Renal pelvis (tissue), 4 donors: ENCODE results near the gene PCCA. TPM values are rescaled to one million over a fixed set of nuclear protein-coding genes. Genes with fewer than 3 reads are reported as not detected.

Experiments
- DNase-seq: peaks from one replicate; pipeline ENCODE4 v3.0.0-alpha.2; 2013
- polyA plus RNA-seq, 3 donors: library from polyadenylated mRNA; unstranded; fragments of 120-200 nt; gene quantifications; one replicate each; pipeline ENCODE4 v1.2.1, GENCODE V29; 2013; ENCODE audit not compliant: insufficient read length in 3 of 3

PCCA gene
- polyA plus RNA-seq, 3 donors: 49.0 to 53.6 (median 51.0) TPM

DNA sequence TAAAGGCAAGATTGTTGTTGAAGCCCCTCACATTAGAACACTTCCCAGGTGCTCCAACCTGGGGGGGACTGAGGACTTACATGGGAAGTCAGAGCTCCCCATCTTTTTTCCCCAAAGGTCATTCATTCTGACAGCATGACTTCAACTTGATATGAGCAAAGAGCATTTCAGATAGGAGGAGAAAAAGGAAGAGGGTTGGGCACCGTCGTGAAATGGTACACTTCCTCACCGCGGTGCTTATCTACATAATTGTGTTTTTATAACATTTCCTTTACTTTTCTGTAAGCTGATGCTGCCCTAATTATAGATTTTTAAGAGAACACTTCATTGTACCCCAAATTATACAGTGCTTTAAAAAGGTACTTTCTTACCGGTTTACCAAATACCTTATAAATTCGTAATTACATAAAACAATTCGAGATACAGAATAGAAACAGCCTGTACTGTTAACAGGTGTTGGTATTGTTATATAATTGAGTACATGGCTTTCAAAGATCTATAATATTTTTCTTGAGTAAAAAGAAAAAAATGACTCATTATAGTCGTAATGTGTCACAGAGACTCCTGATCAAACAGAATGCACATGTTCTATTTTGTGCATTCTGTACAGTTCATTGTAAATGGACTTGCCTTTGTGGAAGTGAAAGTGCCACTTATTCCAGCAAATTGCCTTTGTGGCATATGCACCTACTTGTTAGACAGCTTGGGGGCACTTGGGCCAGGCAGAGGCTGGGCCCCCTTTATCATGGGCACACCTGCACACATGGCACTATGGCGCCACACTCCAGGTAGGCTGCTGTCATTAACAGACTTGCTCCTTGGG lies 417.9 kb downstream of the PCCA start:
- no peak for DNase-seq

DNA sequence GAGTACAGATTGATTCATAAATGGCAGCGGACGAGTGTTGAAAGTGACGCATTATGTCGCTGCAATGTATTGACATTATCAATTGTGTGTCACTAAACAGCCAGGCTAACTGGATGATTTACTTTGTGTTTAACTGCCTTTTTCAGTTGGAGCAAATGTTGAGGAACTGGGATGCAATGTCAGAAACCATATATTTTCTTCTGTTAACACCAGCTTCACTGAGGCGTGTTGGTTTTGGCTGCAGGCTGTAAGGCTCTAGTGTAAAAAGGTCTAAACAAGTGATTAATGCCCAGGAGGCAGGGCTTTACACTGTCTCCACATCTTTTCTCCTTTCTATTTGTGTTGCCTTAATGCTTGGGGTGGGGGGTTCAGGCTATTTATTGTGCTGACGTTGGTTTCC lies 419.6 kb downstream of the PCCA start:
- peak; percentile 76 for DNase-seq

DNA sequence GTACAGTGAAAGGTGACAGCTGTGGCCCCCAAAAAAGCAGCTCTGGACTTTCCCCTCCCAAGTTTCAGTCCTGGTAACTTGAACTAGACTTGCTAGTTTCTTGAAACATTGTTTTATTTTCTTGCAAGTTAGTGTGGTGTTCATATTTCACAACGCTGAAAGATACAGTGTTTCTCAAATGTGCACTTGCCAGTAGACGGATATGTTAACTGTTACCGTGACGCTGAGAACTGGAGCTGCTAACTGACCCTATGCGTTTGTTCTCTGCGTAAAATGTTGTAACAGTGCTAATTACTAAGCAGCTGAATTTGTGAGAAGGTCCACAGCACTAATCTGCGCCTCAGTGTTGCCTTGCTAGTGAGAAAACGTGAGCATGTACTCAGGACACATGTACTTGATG lies 420.1 kb downstream of the PCCA start:
- DNase-seq: no peak

DNA sequence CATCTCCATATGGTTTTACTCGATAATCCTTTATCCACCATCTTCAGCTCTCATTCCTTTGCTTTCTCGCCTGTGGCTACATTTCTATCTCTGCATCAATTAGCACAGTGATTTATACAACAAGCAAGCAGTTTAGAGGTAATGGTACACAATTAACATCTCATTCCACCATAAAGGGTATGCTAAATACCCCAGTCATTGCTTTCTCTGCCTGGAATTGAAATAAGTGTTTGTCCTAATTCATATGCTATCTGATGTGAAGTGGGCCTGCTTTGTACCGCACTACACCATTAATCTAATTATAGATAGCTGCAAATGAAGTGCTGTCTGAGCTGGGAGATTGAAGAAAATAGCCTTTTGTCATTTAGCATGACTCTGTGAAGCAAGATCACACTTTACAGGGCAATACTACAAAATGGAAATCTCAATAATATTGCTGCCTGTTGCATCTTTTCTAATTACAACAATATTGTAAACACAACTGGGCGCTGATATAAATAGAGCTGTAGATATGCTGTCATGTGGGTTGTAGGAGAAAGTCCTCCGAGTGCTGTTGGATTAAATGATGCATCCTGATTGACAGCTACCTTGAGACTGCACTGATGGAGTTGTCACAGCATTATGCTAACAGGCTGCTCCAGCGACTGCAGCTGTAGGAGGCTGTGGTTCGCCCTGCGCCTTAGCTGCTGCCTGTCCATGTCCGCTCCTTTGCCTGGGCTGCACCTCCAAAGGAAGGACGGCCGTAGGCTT lies 421.5 kb downstream of the PCCA start:
- DNase-seq: no peak

DNA sequence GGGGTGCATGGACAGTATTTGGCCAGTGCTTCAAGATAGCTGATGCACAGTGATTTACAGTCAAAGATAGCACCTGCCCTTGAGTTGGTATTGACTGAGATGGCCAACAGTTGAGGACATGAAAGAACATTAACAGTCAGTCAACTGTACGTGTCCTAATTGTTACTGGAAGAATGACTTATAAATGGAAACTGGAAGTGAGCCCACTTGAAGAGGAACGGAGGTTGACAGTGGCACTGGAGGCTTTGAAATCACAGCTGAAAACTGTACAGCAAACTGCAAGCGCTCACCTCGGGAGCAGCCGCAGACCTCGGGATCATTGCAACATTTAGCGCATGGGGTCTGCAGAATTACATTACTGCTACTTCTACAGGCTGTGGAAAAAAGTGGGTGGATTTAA lies 422.6 kb downstream of the PCCA start:
- DNase-seq: no peak

DNA sequence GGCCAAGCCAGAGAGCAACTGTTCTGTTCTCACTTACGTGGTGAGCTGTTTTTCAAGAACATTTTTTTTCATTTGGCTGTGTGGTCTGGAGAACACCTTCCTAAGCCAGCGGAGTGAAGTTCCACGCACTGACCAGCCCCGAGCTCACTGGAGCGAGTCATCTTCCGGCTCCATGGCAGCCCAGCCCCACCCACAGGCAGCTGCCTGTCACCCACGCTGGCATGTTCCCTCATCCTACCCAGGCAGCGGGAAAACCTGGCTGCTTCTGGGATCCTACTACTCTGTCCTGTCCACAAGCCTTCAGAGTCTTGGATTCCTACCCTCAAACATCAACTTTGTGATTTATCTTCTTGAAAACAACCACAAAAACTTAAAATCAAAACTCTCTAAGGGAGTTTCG lies 423.5 kb downstream of the PCCA start:
- no peak for DNase-seq

DNA sequence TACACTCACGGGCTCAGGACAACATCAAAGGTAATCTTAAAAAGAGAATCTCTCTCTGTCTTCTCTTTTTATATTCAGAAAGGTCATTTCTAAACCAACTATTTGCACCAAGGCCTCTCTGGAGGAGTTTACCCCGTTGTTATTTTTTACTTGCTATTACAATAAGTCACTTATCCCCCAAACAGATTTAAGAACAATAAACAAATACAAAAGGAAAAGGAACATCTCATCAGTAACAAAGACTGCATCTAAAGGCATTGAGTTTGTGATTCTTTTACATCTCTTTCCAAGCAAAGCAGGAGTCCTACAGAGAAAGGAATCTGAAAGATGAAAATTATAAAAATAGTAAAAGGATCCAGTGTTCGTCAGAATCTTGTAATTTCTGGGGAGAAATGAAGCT lies 424.3 kb downstream of the PCCA start:
- DNase-seq: no peak

DNA sequence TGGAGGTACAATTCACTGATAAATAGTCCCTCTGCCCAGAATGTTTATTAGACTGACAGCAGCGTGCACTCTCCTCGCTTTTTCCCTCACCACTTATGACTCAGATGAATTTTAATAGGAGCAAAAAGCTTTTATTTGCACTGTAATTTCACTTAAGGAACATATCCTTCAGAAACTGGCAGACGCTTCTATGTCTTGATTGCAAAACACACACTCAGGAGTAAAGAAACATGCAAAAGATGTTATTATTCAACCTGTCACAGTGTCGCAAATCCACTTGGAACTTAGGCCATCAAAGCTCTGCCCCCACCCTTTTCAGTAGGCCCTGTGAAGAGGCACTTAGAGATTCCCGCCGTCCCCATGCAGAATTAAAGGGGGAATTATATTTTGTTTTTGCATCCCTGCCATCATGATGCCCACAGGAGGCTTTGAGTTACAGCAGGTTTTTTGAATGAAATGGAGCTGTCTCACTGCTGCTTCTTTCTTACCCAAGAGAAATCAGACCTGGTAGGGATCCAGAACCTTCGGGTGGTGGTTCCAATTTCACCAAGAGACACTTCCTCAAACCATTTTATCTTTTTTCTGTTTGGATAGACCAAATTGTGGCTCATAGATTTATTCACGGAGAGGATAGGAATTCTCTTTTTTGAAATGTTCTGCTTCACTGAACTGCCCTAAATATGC lies 425.2 kb downstream of the PCCA start:
- no peak for DNase-seq

DNA sequence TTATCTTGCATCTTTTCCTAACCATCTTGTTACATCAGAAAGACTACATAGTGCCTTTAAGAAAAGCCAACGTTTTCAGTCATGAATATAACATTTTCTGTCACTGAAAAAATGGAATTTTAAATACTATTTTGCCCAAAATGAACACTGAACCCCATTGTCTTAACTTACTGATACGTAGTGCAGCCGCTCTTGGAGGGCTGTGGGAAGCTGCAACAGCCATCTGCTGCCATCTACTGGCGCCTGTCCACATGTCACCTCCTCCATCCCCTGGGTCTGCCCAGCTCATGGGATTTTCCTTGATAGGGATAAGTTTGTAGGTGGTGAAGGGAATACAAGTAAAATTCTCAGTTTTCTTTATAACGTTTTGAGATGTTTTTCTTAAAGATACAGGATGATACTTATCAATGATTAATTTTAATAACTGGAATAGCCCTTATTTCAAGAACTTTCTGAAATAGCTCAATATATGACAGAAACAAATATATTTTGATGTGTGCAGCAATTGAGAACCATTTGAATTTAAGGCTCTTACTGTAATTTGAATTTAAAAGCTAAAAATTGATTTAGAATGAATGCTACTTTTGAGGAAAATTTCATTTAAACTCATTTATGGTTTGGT lies 426.0 kb downstream of the PCCA start:
- DNase-seq: peak; percentile 72

DNA sequence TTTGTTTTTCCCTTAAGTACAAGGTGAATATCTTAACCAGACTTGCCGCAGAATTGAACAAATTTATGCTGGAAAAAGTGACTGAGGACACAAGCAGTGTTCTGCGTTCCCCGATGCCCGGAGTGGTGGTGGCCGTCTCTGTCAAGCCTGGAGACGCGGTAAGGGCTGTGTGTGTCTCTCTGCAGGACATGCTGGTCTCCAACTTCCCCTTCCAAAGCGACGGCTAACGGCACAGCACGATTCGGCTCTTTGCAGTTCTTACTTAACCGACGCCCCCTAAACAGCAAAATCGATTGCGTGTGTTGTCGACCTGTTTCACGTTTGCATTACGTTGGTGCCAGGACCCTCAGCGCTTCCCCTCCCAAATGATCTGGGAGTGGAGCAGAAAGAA lies 426.5 kb downstream of the PCCA start:
- DNase-seq: no peak

DNA sequence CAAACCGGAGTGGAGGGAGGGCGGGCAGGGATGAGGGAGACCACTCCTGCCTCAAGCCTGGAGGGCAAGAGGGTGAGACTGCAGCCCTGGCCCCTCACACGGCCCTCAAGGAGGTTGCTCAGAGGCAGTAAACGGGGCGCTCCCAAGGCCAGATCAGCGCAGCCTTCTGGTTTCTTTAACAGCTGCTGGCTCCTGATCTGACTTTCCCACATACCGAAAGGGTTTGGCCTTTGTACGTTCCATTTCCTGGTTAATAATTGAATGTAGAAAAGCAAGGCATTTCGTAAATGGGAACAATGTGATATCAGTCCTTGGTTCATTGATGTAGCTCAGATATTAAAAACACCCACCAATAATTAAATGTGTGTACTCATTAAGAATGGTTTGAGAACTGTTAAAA lies 428.2 kb downstream of the PCCA start:
- DNase-seq: no peak

DNA sequence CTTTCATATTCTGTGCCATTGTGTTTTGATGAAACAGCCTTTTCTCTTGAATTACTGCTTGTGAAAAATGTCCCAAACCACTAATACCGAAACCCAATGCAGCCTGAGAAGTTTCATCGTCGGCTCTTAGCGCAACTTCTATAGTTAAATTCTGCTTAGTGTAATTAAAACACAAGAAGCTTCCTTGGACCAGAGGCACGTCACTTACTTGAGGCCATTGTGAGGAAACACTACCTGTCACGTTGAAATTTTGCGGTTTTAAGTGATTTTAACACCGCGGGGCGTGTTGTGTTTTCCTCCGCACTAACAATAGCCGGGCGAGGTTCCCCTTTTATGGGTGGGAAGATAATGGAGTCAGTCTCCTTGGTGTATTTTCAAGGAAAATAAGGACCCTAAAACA lies 428.8 kb downstream of the PCCA start:
- DNase-seq: no peak

DNA sequence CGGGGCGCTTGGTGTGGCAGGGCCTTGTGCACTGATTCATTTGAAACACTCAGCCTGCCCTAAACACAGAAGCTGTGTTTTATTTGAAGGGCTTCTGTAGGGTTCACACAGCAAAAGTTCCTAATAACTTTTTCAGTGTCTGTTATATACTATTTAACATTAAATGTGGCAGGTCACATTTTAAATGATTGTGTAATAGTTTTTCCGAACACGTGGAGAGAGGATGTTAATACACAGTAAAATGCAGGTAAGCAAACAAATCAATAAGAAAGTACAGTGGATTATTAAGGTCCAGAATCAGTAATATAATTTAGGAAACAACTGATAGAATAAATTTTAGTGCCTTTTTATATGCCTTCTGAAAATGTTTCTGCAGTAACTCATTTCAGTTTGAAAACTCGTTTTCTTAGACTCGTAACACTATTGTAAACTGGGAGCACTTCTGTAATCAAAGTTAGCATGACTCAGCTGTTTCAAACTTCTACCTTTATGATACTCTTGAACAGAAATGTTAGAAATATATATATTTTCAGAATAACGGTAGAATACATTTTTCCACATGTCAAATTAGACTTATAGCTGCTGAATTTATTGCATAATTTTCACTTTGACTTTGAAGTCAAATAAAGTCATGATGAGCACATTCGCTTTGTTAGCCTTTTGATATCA lies 429.6 kb downstream of the PCCA start:
- DNase-seq: no peak

DNA sequence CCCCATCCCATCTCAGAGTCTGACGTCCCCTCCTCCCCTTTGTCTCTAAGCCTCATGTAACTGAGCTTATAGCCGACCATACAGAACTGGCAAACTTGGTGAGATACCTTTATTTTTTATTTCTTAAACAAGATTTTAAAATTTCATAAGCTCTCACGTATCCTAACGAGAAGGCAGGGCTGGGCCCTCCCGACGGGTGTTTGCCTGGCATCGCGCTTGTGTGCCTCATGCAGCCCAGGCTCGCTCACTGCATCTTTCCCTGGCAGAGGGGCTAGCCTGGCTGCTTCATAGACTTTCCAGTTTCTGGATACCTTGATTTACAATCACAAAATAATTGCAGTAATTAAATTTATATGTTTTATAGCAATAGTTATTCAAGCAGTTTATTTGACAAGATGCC lies 430.7 kb downstream of the PCCA start:
- DNase-seq: no peak

DNA sequence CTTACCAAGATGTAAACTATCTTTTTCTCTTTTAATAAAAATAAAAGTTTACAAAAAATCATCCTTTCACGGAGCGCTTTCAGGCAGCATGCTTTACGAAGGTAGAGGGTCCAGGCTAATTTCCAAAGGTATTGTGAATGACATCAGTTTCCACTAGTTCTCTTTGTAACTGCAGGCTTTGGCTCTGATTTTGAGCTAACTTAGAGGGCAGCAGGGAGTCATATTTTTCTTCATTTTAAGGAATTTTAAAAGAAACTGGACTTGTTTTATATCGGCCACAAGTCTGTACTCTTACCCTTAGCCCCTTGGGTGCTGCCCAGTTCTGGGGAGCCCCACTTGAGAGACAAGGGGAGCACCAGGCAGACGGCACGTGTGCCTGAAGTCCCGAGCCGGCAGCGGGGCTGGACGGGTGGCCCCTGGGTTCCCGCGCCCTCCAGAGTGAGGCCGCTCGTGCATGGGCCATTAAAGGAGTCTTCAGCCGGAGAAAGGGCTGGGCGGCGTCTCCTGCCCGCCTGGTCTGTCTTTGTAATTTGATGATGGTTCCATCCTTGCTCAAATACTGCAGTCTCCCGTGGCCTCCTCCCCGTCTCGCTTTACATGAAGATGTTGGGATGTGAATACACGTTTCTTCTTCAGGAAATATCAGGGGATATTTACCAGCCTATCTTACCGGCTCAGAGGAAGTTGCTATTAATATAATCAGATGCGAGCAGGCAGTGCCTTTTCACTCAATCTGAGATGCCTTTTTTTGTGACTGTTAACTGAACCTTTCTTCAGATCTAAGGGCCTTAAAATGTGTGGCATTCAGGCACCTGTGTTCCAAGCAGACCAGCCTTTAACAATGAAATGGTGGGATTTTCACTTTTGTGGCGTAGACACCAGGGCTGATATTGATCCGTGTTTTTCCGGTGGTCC lies 432.3 kb downstream of the PCCA start:
- DNase-seq: no peak

DNA sequence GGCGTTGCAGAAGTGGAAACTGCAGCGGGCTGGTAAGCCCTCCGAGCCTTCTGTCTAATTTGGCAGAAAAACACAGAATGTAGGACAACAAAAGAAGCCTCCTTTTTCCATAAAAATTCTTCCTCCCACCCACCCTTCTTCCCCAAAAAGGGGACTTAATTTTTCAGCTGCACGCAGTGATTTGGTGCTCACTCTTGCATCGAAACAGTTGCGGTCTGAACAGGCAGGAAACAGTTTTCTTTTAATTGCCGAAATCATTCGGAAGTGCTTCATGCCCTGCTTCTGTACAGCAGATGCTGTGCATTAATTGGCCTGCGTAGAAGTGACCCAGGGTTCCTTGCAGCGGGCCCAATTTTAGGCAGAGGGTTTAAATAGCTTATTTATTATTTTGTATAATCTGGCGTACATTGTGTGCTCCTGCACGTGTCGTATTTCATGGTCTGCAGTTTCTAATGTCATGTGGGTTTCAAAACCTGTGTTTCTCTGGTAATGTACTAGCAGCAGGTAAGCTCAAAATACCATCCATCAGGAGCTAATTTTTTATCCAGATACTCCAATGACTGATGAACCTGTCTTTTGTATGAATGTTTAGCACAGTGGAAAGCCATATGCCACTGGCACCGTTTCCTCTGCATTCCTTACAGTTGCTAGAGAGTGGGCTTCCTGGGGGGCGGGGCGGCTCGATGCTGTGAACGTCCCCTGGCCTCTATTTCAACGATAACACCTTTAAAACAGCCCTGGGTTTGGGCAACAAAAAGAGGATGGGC lies 433.1 kb downstream of the PCCA start:
- no peak for DNase-seq

DNA sequence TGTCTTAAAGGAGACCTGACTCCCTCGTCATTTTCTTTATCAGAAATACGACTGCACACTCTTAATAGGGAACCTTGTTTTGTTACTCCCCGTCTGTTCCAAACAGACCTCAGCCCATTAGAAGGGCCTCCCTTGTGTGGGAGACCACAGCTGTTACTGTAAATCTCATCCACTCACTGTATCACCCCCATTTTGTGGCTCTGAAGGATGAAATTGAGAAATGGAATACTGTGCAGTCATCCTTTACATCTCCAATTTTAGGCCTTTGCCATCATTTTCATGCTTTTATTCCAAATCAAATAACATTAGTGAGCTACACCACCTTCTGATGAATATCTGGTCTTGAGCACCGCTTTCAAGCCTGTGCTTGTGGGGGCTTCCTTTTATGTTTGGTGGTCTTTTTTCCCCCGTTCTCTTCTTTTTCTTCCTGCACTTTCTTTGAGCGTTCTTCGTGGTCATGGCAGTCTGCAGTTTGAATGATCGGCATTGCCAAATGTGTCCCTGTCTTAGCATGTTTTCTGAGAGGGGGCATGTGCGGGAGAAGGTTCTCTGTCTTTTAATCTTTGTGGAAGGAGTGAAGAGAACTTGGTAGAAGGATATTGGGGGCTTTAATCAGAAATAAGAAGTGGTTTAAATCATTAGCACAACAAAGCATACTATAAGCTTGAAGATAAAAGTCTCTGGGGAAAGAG lies 433.9 kb downstream of the PCCA start:
- DNase-seq: no peak

DNA sequence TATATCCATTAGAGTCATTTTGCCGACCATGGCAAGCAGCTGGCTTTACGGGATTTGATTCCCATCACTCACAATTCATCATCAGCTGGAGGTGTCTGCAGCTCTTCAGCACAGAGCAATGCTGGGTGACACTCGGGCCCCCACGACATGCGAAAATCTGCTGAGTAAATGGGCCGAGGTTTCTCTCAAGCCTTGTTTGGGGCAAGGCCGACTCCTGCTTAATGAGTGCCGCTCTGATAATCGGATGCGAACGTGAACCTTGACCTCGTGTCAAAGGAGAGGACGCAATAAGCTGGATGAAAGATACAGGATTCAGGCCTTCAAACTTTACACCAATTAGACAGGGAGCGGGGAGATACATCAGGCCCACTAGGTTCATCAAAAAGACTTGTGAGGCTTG lies 434.5 kb downstream of the PCCA start:
- DNase-seq: no peak

DNA sequence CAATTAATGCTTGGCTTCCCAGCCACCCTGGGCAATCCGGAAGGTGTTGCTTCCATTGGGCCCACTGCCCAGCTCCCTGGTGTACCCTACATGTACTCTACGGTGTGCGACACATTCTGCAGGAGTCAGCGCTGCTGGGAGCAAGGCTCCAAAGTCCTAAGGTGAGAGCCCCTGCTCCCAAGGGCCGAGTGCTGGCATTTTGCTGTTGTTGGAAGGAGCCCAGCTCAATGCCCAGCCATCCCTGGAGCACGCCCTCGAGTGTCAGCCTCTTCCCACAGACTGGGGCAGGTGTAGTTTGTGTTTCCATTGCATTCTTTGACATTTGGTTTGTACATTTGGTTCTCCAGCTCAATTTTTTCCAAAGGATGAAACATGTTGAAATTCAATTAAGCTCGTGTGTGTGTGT lies 435.1 kb downstream of the PCCA start:
- DNase-seq: no peak
